ENCODE results near the gene CLEC16A.

Gene CLEC16A

DNA sequence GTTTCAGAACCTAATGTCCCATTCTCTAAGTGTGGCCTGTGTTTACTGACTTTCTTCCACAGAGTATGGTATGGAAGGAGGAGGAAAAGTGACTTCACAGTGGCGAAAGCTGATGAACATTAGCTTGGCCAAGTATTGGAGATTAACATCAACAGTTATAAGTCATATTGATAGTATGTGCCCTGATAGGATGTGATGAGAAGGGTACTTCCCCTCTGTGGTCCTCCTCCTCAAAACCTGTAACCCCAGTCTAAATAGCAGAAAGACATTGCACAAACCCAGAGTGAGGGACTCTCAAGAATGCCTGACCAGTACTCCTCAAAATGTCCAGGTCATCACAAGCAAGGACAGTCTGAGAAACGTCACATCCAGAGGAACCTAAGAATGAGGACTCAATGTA, 73.1 kb downstream of the CLEC16A start:
- DNase-seq (ENCODE audit: low read depth in 2 of 2) = no peak

DNA sequence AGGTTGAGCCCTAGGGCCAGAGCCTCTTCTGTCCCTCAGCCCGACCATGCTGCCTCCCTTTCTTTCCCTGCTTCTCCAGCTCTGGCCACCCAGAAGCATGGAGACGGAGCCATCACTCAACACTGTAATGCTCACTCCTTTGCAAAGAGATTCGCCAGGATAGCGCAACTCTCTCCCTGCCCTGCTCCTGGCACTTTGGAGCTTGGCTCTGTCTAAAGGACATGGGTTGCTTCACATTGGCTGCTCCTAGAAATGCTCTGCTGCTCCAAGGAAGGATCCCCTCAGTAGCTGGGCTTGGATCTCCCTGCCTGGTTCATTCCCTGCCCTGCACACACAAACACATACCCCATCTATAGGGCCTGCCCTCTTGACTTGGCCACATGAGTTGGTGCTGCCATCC, 76.0 kb downstream of the CLEC16A start:
- no peak for DNase-seq (ENCODE audit: low read depth in 2 of 2)

- no peak for DNase-seq (ENCODE audit: low read depth in 2 of 2)
These were observed 76.6 kb downstream of the CLEC16A start for GRCh38 chr16:11020792-11021551.

DNA sequence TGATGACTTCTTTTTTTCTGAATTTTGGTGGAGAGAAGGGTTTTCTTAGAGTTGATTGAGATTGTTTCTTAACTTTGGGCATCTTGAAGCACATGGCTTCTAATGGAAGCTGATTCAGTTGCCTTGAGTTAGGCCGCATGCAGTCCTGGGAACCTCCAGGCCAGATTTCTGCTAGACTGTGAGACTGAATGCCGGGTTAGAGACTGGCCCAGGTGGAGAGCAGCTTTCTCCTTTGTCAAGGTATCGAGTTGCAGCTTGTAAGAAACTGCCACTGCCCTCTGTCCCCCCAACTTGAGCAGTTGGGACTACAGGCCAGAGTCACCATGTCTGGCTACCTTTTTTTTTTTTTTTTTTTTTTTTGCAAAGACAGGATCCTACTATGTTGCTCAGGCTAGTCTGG, 77.6 kb downstream of the CLEC16A start:
- DNase-seq (ENCODE audit: low read depth in 2 of 2) = no peak

DNA sequence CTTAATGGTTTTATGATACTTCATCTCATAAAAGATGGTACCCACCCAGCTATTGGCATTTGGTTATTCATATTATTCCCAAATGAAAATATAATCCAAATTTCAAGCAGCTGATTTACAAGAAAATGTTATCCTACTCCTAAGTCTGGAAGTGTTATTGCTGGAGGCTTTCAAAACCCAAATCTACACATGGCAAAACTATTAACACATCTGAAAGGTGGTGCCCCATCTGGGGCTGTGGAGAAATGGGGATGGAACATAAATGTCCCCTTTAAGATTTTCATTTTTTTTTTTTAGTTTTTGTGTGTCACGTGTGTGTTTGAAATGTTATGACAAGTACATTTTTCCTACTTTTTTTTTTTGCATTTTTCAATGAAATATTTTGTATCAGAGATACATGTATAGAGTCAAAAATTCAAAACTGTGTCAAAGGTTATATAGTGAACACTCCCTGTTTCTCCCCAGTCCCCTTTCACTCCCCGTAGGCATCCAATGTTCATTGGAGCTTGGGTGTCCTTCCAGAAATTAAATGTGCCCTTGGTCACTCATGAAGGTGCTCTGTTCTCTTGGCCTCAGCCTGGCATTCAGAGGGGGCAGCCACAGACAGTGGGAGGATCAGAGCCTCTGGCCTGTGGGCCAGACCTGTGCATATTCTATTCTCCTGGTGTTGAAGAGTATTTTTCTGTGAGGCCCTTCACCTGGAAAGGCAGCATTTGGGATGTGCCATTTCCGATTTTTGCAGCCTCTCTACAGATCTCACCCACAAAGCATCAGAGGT, 79.1 kb downstream of the CLEC16A start:
- DNase-seq (ENCODE audit: low read depth in 2 of 2) = no peak

- DNase-seq (ENCODE audit: low read depth in 2 of 2) = no peak
These were observed 80.1 kb downstream of the CLEC16A start for GRCh38 chr16:11024333-11025053.

DNA sequence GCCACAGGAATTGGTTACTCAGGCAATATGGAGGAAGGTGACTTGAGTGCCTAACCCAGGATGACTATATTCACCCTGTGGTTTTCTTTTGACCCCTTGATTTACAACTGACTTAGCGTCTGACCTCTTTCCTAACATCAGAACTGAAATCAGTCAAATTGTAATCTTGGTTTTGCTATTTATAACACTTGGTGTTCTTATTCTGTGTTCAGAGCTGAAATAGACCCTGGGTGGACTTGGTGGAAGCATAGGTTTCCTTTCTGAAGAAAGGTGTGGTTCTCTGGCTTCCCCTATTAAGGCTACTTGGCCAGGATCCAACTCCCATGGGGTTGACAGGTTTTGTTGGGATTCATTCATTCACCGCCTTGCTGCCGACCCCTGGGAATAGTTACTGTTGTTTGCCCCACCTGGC, 80.8 kb downstream of the CLEC16A start:
- DNase-seq (ENCODE audit: low read depth in 2 of 2) = peak in 1 of 2 donors; percentile 23

DNA sequence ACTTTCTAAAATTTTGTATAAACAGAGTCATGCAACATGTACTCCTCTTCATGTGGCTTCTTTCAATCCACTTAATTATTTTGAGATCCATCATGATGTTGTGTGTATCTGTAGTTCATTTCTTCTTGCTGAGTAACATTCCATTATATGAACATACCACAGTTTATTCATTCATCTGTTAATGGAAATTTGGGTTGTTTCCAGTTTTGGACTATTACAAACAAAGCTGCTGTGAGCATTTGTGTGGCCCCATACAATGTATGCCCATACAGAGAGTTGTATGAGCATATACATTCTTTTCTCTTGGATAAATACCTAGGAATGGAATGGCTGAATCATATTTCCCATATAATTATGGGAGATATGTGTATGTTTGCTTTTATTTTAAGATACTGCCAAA, 85.6 kb downstream of the CLEC16A start:
- no peak for DNase-seq (ENCODE audit: low read depth in 2 of 2)

GRCh38 chr16:11030990-11031510, 86.7 kb downstream of the CLEC16A start:
- no peak for DNase-seq (ENCODE audit: low read depth in 2 of 2)

GRCh38 chr16:11032000-11032921, 87.9 kb downstream of the CLEC16A start:
- DNase-seq (ENCODE audit: low read depth in 2 of 2) = no peak

DNA sequence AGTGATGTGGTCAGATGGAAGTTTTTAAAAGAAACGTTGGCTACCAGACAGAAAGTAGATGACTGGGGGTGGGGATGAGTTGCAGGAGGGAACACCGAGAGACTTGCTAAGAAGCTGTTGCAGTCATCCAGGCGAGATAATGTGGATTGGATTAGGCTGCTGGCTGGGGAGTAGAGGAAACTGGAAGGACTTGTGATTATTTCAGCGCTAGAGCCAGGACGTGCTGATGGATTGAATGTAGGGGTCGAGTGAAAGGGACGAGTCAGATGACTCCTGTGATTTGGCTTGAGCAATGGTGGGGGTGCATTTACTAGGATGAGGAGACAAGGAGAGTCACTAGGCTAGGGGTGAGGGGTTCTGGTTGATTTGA, 88.5 kb downstream of the CLEC16A start:
- DNase-seq (ENCODE audit: low read depth in 2 of 2) = no peak

DNA sequence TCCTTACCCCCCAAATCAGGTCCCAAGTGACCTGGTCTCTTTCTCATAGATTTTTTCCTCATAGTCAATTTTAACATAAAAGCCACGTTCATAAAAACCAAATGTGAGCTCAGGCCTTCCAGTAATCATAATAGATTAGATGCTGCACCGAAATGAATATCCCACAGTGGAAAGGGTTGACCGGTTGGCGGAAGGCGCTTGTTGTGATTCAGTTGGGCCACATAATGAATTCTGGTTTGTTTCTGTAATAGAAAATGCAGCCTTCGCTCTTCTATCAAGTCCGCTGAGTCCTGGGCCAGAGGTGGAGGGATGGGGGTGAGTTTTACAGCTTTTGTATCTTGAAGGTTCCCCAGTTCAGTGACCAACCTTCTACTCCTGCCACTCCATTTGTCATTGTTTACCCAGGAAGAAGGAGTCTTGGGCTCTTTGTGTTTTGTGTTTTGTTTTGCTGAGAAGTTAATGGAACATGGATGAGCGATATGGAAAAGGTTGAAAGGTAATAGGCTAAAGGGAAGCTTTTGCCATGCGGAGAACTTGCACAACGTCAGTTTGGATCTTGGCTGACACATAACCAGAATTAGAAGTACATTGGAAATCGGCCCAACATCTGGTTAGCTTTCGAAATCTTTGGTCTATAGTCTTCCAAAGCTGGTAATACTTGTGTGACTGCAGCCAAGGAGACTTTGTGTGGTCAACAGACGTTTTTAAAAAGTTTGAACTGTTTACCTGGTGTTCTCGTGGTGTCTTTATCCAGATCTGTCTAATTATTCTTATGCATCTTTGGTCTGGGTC, 89.5 kb downstream of the CLEC16A start:
- DNase-seq (ENCODE audit: low read depth in 2 of 2) = no peak

- no peak for DNase-seq (ENCODE audit: low read depth in 2 of 2)
These were observed 90.1 kb downstream of the CLEC16A start for GRCh38 chr16:11034481-11034931.

- DNase-seq (ENCODE audit: low read depth in 2 of 2) = no peak
These were observed 90.7 kb downstream of the CLEC16A start for GRCh38 chr16:11035096-11035495.

DNA sequence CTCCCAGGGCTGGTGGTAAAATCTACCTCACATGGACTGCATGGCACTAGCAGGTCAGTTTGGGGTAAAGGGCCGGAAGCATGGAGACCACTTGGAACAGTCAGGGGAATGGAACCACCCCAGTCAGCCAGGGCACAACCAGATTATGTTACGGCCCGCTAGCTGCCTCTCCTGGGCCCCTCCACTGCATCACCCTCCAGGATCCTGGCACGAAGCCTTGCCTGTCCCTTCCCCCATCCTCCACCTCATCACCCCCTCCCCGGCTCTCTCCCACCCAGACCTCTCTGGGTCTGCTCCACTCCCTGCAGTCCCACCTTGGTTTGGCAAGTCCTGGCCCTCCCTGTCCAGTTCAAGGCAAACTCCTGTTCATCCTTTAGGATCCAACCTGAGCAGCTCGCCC, 91.7 kb downstream of the CLEC16A start:
- DNase-seq (ENCODE audit: low read depth in 2 of 2) = no peak

GRCh38 chr16:11036868-11037410, 92.6 kb downstream of the CLEC16A start:
- no peak for DNase-seq (ENCODE audit: low read depth in 2 of 2)

DNA sequence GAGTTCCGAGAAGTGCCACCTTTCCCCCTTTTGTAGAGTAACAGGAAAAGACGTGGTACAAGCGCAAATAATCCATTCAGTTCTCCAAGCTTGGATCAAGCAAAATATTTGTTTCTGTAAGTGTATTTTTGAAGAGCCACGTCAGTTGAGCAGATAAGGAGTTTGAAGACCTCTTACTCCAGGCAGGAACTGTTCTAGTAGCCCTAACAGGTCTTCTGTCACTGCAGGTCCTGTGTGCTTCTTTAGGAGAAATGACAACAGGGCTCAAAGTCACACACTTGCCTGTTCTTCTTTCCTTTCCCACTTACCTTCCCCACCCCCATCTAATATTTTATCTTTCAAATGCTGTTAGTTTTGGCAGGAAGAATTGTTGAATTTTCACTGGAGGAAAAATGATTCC, 93.9 kb downstream of the CLEC16A start:
- no peak for DNase-seq (ENCODE audit: low read depth in 2 of 2)

- no peak for DNase-seq (ENCODE audit: low read depth in 2 of 2)
These were observed 94.4 kb downstream of the CLEC16A start for GRCh38 chr16:11038777-11039176.

- DNase-seq (ENCODE audit: low read depth in 2 of 2) = no peak
These were observed 95.4 kb downstream of the CLEC16A start for GRCh38 chr16:11039726-11040125.

DNA sequence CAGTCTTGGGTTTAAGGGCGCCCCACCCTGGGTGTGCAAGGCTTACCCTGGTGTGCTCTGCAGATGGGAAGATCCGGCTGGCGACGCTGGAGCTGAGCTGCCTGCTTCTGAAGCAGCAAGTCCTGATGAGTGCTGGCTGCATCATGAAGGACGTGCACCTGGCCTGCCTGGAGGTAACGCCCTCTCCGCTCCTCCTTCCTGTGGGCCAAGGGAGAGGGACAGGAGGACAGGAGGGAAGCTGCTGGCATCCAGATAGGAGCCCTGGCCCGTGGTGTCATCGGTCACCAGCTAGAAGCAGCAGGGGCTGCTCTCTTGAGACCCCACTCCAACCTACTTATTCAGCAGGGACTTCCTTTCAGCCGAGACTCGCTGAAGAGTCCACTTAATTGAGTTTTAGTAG, 97.8 kb downstream of the CLEC16A start:
- DNase-seq (ENCODE audit: low read depth in 2 of 2) = no peak

Measured in stimulated activated CD8-positive, alpha-beta memory T cell treated with anti-CD3 and anti-CD28 coated beads, Interleukin-2, amount 100 ng/mL, for 48 hours (primary cell).